ENCODE data around the gene TGDS. TPM values are rescaled to one million over a fixed set of nuclear protein-coding genes. Genes with fewer than 3 reads are reported as not detected.
A peak's percentile ranks its signal among the peaks of the same experiment; 100 is the strongest.

TGDS gene
- total RNA-seq, 1 experiment from 2014 or later: 9.0 TPM

DNA sequence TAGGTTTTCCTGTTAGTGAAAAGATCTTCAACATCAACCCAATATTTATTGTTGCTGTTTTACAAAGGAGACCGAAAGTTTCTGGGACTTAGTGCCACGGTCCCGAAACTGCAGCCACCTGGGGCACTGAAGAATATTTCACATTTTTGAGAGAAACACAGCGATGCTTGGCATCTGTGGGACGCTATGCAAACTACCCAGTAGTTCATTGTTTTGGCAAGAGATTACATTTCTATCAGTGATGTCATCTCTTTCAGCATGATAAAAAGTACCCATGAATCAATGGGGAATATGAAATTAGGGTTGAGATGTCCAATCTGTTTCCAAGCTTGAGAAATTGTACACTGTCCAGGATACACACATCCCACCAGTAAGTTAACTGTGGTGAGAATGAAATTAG lies 43.9 kb downstream of the TGDS start:
- H3K9me2 ChIP-seq (replicated peaks; ENCODE audit: low read length): no peaks in the 10 kb centered on the region
- no peak for TF ChIP-seq EZH2 (IDR thresholded peaks at IDR 0.05; ENCODE audit: low read length, unreplicated experiment)
- TF ChIP-seq, protein P1, sequence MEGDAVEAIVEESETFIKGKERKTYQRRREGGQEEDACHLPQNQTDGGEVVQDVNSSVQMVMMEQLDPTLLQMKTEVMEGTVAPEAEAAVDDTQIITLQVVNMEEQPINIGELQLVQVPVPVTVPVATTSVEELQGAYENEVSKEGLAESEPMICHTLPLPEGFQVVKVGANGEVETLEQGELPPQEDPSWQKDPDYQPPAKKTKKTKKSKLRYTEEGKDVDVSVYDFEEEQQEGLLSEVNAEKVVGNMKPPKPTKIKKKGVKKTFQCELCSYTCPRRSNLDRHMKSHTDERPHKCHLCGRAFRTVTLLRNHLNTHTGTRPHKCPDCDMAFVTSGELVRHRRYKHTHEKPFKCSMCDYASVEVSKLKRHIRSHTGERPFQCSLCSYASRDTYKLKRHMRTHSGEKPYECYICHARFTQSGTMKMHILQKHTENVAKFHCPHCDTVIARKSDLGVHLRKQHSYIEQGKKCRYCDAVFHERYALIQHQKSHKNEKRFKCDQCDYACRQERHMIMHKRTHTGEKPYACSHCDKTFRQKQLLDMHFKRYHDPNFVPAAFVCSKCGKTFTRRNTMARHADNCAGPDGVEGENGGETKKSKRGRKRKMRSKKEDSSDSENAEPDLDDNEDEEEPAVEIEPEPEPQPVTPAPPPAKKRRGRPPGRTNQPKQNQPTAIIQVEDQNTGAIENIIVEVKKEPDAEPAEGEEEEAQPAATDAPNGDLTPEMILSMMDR (conservative IDR thresholded peaks at IDR 0.05; ENCODE audit: low read depth, low read length): no peak
- TF ChIP-seq EZH2phosphoT487 (IDR thresholded peaks at IDR 0.05; ENCODE audit: borderline replicate concordance, low read length): no peak
- no peak overlapping the region for H3K4me2 ChIP-seq (ENCODE audit: low read length)
- DNase-seq (no peak), ATAC-seq (no peak)
- BruUV-seq (replicated peaks): no TSS peak
- no peaks in the 10 kb centered on the region for H3F3A ChIP-seq (ENCODE audit: low read length, unreplicated experiment)
- H3K4me1 ChIP-seq (ENCODE audit: insufficient read depth, low read length): peaks cover 8% of the 10 kb centered on the region
- H3K27me3 ChIP-seq (ENCODE audit: low read length): no peaks in the 10 kb centered on the region
- intact Hi-C loops (cut with micrococcal nuclease): no loop called here
- ChIA-PET POLR2A (ENCODE audit: unreplicated experiment) (no interaction called here), CTCF (no interaction called here)
- no peak overlapping the region for H2AFZ ChIP-seq (ENCODE audit: low read length)
- no peaks in the 10 kb centered on the region for H4K20me1 ChIP-seq (ENCODE audit: low read length)
- H3K9ac ChIP-seq (ENCODE audit: low read length): no peak overlapping the region
- H3K27ac ChIP-seq (ENCODE audit: low read length): no peak overlapping the region
- no peak overlapping the region for H3K4me3 ChIP-seq (ENCODE audit: low read length)
- no peaks in the 10 kb centered on the region for H3K36me3 ChIP-seq (ENCODE audit: low read depth, low read length)
- H3K9me3 ChIP-seq (ENCODE audit: low read length): no peaks in the 10 kb centered on the region
- no peaks in the 10 kb centered on the region for H3K79me2 ChIP-seq (ENCODE audit: low read length)

DNA sequence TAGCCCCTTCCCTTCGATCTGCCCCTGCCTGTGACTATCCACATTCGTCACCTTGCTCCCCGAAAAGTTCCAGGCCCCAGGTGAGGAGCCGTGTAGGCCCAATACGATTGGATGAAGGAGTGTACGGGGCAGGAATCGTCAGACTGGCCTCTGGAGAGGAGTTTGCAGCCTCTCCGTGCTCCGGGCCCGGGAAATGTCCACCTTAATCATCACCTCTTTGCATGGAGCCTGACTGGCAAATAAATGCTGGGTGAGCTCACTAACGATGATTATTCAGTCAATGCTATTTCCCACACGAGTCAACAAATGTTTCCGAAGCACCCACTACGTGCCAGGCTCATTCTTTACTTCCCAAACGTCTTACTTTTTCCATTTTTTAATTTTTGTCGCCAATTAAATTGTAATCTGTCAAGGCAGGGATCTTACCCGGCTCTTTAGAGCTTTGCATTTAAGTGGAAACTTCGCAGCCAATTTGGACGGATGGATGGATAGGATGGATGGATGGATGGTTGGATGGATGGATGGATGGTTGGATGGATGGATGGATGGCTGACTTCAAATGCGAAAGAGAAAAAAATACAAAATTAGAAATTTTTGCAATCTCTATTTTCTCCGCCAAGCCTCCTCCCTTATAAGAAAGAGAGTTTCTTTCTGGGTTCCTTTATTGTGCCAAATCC lies 45.8 kb downstream of the TGDS start:
- ATAC-seq (peak; percentile 44), DNase-seq (peak; percentile 35)
- peak overlapping the region; percentile 88 for H2AFZ ChIP-seq (ENCODE audit: low read length)
- intact Hi-C loops (cut with micrococcal nuclease): no loop called here
- H3K27me3 ChIP-seq (ENCODE audit: low read length): no peaks in the 10 kb centered on the region
- H4K20me1 ChIP-seq (ENCODE audit: low read length): no peaks in the 10 kb centered on the region
- H3K79me2 ChIP-seq (ENCODE audit: low read length): no peaks in the 10 kb centered on the region
- peaks cover 8% of the 10 kb centered on the region for H3K4me1 ChIP-seq (ENCODE audit: insufficient read depth, low read length)
- no peaks in the 10 kb centered on the region for H3F3A ChIP-seq (ENCODE audit: low read length, unreplicated experiment)
- CTCF ChIA-PET: no interaction called here
- TF ChIP-seq EZH2 (IDR thresholded peaks at IDR 0.05; ENCODE audit: low read length, unreplicated experiment): no peak
- no peak for TF ChIP-seq EZH2phosphoT487 (IDR thresholded peaks at IDR 0.05; ENCODE audit: borderline replicate concordance, low read length)
- TF ChIP-seq, protein P1 (conservative IDR thresholded peaks at IDR 0.05; ENCODE audit: low read depth, low read length): no peak
- TSS peak; percentile 66 for BruUV-seq (replicated peaks)
- no peaks in the 10 kb centered on the region for H3K9me2 ChIP-seq (replicated peaks; ENCODE audit: low read length)
- H3K9ac ChIP-seq (ENCODE audit: low read length): peak overlapping the region; percentile 63
- H3K4me3 ChIP-seq (ENCODE audit: low read length): peak overlapping the region; percentile 85
- no peaks in the 10 kb centered on the region for H3K9me3 ChIP-seq (ENCODE audit: low read length)
- H3K27ac ChIP-seq (ENCODE audit: low read length): peak overlapping the region; percentile 38
- peak overlapping the region; percentile 100 for H3K4me2 ChIP-seq (ENCODE audit: low read length)
- no peaks in the 10 kb centered on the region for H3K36me3 ChIP-seq (ENCODE audit: low read depth, low read length)
- POLR2A ChIA-PET (ENCODE audit: unreplicated experiment): interaction anchor here (0.6 kb wide), 1 partner anchor 53 kb away, joined by 5 read pairs; no protein-coding TSS in a partner anchor

Measured in PC-3 (cell line).